Measurements from ENCODE around the gene FGF2. TPM values are rescaled to one million over a fixed set of nuclear protein-coding genes. Genes with fewer than 3 reads are reported as not detected.
A peak's percentile ranks its signal among the peaks of the same experiment; 100 is the strongest.
"Not testable (repeated sequence)": the region's sequence is repeated elsewhere in the genome, so short reads cannot be mapped to it uniquely, and the experiment has no call there.

Gene FGF2
- total RNA-seq, 1 donor, result 86.5 TPM

GRCh38 chr4:122845066-122845465 is 18.4 kb downstream of the FGF2 start:
- Histone ChIP-seq H3K27me3 (ENCODE audit: insufficient read depth, low read length) (no peaks in the 10 kb centered on the region), H3K4me3 (ENCODE audit: insufficient read depth, low read length) (no peak overlapping the region), H3K4me2 (ENCODE audit: insufficient read depth, low read length) (no peak overlapping the region), H3K4me1 (ENCODE audit: insufficient read depth, low read length) (peaks cover 38% of the 10 kb centered on the region), H3K9me3 (ENCODE audit: low read depth, low read length) (no peaks in the 10 kb centered on the region), H3K36me3 (ENCODE audit: insufficient read depth, low read length) (peaks cover 69% of the 10 kb centered on the region), H3K27ac (ENCODE audit: low read depth, low read length) (no peak overlapping the region), H3K79me2 (ENCODE audit: insufficient read depth, low read length) (peaks cover 99% of the 10 kb centered on the region), H4K20me1 (ENCODE audit: insufficient read depth, low read length) (peaks cover 86% of the 10 kb centered on the region), H2AFZ (ENCODE audit: low read length) (no peak overlapping the region)
- no peak for TF ChIP-seq CTCF (IDR thresholded peaks at IDR 0.05; ENCODE audit: extremely low read depth, low read depth, low read length)
- DNase-seq (ENCODE audit: insufficient read length, low spot score, missing footprints), result no peak

GRCh38 chr4:122845760-122846159 is 19.1 kb downstream of the FGF2 start:
- H3K36me3 ChIP-seq (ENCODE audit: insufficient read depth, low read length), result peaks cover 62% of the 10 kb centered on the region
- peaks cover 38% of the 10 kb centered on the region for H3K4me1 ChIP-seq (ENCODE audit: insufficient read depth, low read length)
- no peaks in the 10 kb centered on the region for H3K27me3 ChIP-seq (ENCODE audit: insufficient read depth, low read length)
- peaks cover 99% of the 10 kb centered on the region for H3K79me2 ChIP-seq (ENCODE audit: insufficient read depth, low read length)
- no peak overlapping the region for H3K4me3 ChIP-seq (ENCODE audit: insufficient read depth, low read length)
- no peak for TF ChIP-seq CTCF (IDR thresholded peaks at IDR 0.05; ENCODE audit: extremely low read depth, low read depth, low read length)
- H4K20me1 ChIP-seq (ENCODE audit: insufficient read depth, low read length), result peaks cover 87% of the 10 kb centered on the region
- no peak for DNase-seq (ENCODE audit: insufficient read length, low spot score, missing footprints)
- no peak overlapping the region for H3K4me2 ChIP-seq (ENCODE audit: insufficient read depth, low read length)
- H3K9me3 ChIP-seq (ENCODE audit: low read depth, low read length), result no peaks in the 10 kb centered on the region
- peak overlapping the region; percentile 7 for H3K27ac ChIP-seq (ENCODE audit: low read depth, low read length)
- no peak overlapping the region for H2AFZ ChIP-seq (ENCODE audit: low read length)

GRCh38 chr4:122847931-122848330 is 21.3 kb downstream of the FGF2 start:
- H3K4me1 ChIP-seq (ENCODE audit: insufficient read depth, low read length), result peaks cover 33% of the 10 kb centered on the region
- H3K27me3 ChIP-seq (ENCODE audit: insufficient read depth, low read length), result no peaks in the 10 kb centered on the region
- H3K4me2 ChIP-seq (ENCODE audit: insufficient read depth, low read length), result no peak overlapping the region
- H3K27ac ChIP-seq (ENCODE audit: low read depth, low read length), result no peak overlapping the region
- peaks cover 88% of the 10 kb centered on the region for H4K20me1 ChIP-seq (ENCODE audit: insufficient read depth, low read length)
- peaks cover 99% of the 10 kb centered on the region for H3K79me2 ChIP-seq (ENCODE audit: insufficient read depth, low read length)
- no peaks in the 10 kb centered on the region for H3K9me3 ChIP-seq (ENCODE audit: low read depth, low read length)
- no peak overlapping the region for H2AFZ ChIP-seq (ENCODE audit: low read length)
- peaks cover 57% of the 10 kb centered on the region for H3K36me3 ChIP-seq (ENCODE audit: insufficient read depth, low read length)
- no peak overlapping the region for H3K4me3 ChIP-seq (ENCODE audit: insufficient read depth, low read length)
- no peak for TF ChIP-seq CTCF (IDR thresholded peaks at IDR 0.05; ENCODE audit: extremely low read depth, low read depth, low read length)
- no peak for DNase-seq (ENCODE audit: insufficient read length, low spot score, missing footprints)

GRCh38 chr4:122849789-122850188 is 23.2 kb downstream of the FGF2 start:
- not testable (repeated sequence) for H3K27ac ChIP-seq (ENCODE audit: low read depth, low read length); DNase-seq (ENCODE audit: insufficient read length, low spot score, missing footprints); H2AFZ ChIP-seq (ENCODE audit: low read length); H3K9me3 ChIP-seq (ENCODE audit: low read depth, low read length); H3K4me3 ChIP-seq (ENCODE audit: insufficient read depth, low read length); H3K27me3 ChIP-seq (ENCODE audit: insufficient read depth, low read length); H3K4me2 ChIP-seq (ENCODE audit: insufficient read depth, low read length)
- peaks cover 60% of the 10 kb centered on the region for H3K36me3 ChIP-seq (ENCODE audit: insufficient read depth, low read length)
- peaks cover 39% of the 10 kb centered on the region for H3K4me1 ChIP-seq (ENCODE audit: insufficient read depth, low read length)
- H3K79me2 ChIP-seq (ENCODE audit: insufficient read depth, low read length), result peaks cover 99% of the 10 kb centered on the region
- peaks cover 91% of the 10 kb centered on the region for H4K20me1 ChIP-seq (ENCODE audit: insufficient read depth, low read length)
